HUES6 (cell line): ENCODE data around the gene GLT8D1.

Experiments used
- H3K27ac ChIP-seq: 2 replicates; pipeline ENCODE4 v1.7.0; 2013; ENCODE audit warnings: low read depth, mild to moderate bottlenecking, low read length, inconsistent platforms
- H3K27me3 ChIP-seq: 2 replicates; pipeline ENCODE4 v1.6.1; 2013; ENCODE audit warnings: low read length; ENCODE audit not compliant: control insufficient read depth, insufficient read depth
- H3K36me3 ChIP-seq: 2 replicates; pipeline ENCODE4 v1.6.1; 2013; ENCODE audit warnings: low read length; ENCODE audit not compliant: control insufficient read depth, insufficient read depth
- H3K4me1 ChIP-seq: 2 replicates; pipeline ENCODE4 v1.6.1; 2013; ENCODE audit warnings: low read length; ENCODE audit not compliant: control insufficient read depth, insufficient read depth
- H3K4me3 ChIP-seq: 2 replicates; pipeline ENCODE4 v1.5.1; 2013; ENCODE audit warnings: low read depth, low read length
- H3K9ac ChIP-seq: one replicate; pipeline ENCODE4 v1.6.1; 2013; ENCODE audit warnings: mild to moderate bottlenecking, low read length
- H3K9me3 ChIP-seq: 2 replicates; pipeline ENCODE4 v1.6.1; 2013; ENCODE audit warnings: low read depth, low read length; ENCODE audit not compliant: control insufficient read depth, insufficient read depth

Gene GLT8D1

GRCh38 chr3:52705688-52706686 lies at the start of gene GLT8D1, which contains the start of gene SPCS1:
GLT8D1 (minus strand) TSS chr3:52705791; CDS start chr3:52700460, 5,331 bp downstream.
SPCS1 (plus strand) TSS chr3:52706106; CDS start chr3:52706247, 141 bp downstream.
- Histone ChIP-seq H3K36me3 (peaks cover 16% of the 10 kb centered on the region), H3K9me3 (no peaks in the 10 kb centered on the region), H3K4me3 (peak within 1 kb of the TSS; percentile 90), H3K9ac (peak within 1 kb of the TSS; percentile 93), H3K27ac (peak within 1 kb of the TSS; percentile 30; the same call in 1 of the 2 replicates), H3K27me3 (no peaks in the 10 kb centered on the region), H3K4me1 (no peaks in the 10 kb centered on the region)

- Histone ChIP-seq H3K36me3 (peaks cover 74% of the 10 kb centered on the region), H3K27ac (no peak overlapping the region), H3K4me3 (no peak overlapping the region), H3K27me3 (no peaks in the 10 kb centered on the region), H3K4me1 (no peaks in the 10 kb centered on the region), H3K9me3 (no peaks in the 10 kb centered on the region), H3K9ac (no peak overlapping the region)
Measured at GRCh38 chr3:52754373-52754772, 48.8 kb upstream of the GLT8D1 start.

GRCh38 chr3:52752045-52752660 lies 46.6 kb upstream of the GLT8D1 start:
- Histone ChIP-seq H3K9ac (no peak overlapping the region), H3K4me3 (no peak overlapping the region), H3K27ac (no peak overlapping the region), H3K9me3 (no peaks in the 10 kb centered on the region), H3K36me3 (peaks cover 68% of the 10 kb centered on the region), H3K4me1 (no peaks in the 10 kb centered on the region), H3K27me3 (no peaks in the 10 kb centered on the region)

GRCh38 chr3:52743721-52744120 lies 38.1 kb upstream of the GLT8D1 start:
- Histone ChIP-seq H3K4me3 (no peak overlapping the region), H3K27ac (no peak overlapping the region), H3K9me3 (no peaks in the 10 kb centered on the region), H3K27me3 (no peaks in the 10 kb centered on the region), H3K9ac (no peak overlapping the region), H3K36me3 (peaks cover 79% of the 10 kb centered on the region), H3K4me1 (no peaks in the 10 kb centered on the region)

- peaks cover 78% of the 10 kb centered on the region for H3K36me3 ChIP-seq
Measured at GRCh38 chr3:52743152-52743551, 37.6 kb upstream of the GLT8D1 start.

GRCh38 chr3:52742418-52743041 lies 36.9 kb upstream of the GLT8D1 start:
- Histone ChIP-seq H3K27ac (no peak overlapping the region), H3K27me3 (no peaks in the 10 kb centered on the region), H3K9ac (no peak overlapping the region), H3K4me3 (no peak overlapping the region), H3K4me1 (no peaks in the 10 kb centered on the region), H3K9me3 (no peaks in the 10 kb centered on the region), H3K36me3 (peaks cover 76% of the 10 kb centered on the region)

More at GRCh38 chr3:52743152-52743551, 37.6 kb upstream of the GLT8D1 start:
- no peak overlapping the region for H3K9ac ChIP-seq
- no peaks in the 10 kb centered on the region for H3K4me1 ChIP-seq
- H3K9me3 ChIP-seq: no peaks in the 10 kb centered on the region
- H3K27me3 ChIP-seq: no peaks in the 10 kb centered on the region
- no peak overlapping the region for H3K4me3 ChIP-seq
- no peak overlapping the region for H3K27ac ChIP-seq

GRCh38 chr3:52739730-52740129 lies 34.1 kb upstream of the GLT8D1 start:
- Histone ChIP-seq H3K9me3 (no peaks in the 10 kb centered on the region), H3K4me1 (no peaks in the 10 kb centered on the region), H3K9ac (no peak overlapping the region), H3K27ac (no peak overlapping the region), H3K36me3 (peaks cover 78% of the 10 kb centered on the region), H3K27me3 (no peaks in the 10 kb centered on the region), H3K4me3 (no peak overlapping the region)

GRCh38 chr3:52733256-52733891 lies 27.8 kb upstream of the GLT8D1 start:
- H3K9me3 ChIP-seq: peaks cover 5% of the 10 kb centered on the region; the same call in 1 of the 2 replicates
- H3K4me3 ChIP-seq: no peak overlapping the region
- H3K9ac ChIP-seq: no peak overlapping the region
- H3K4me1 ChIP-seq: no peaks in the 10 kb centered on the region
- H3K27me3 ChIP-seq: no peaks in the 10 kb centered on the region
- H3K27ac ChIP-seq: no peak overlapping the region
- H3K36me3 ChIP-seq: peaks cover 61% of the 10 kb centered on the region

- Histone ChIP-seq H3K27ac (no peak overlapping the region), H3K4me3 (no peak overlapping the region), H3K27me3 (no peaks in the 10 kb centered on the region), H3K36me3 (peaks cover 54% of the 10 kb centered on the region), H3K9ac (no peak overlapping the region), H3K4me1 (no peaks in the 10 kb centered on the region), H3K9me3 (peaks cover 5% of the 10 kb centered on the region; the same call in 1 of the 2 replicates)
Measured at GRCh38 chr3:52731590-52731989, 26.0 kb upstream of the GLT8D1 start.

- no peak overlapping the region for H3K4me3 ChIP-seq
- H3K4me1 ChIP-seq: no peaks in the 10 kb centered on the region
Measured at GRCh38 chr3:52730681-52731080, 25.1 kb upstream of the GLT8D1 start.

More at GRCh38 chr3:52730681-52731080, 25.1 kb upstream of the GLT8D1 start:
- H3K9ac ChIP-seq: no peak overlapping the region
- H3K9me3 ChIP-seq: peaks cover 5% of the 10 kb centered on the region; the same call in 1 of the 2 replicates
- peaks cover 50% of the 10 kb centered on the region for H3K36me3 ChIP-seq
- H3K27me3 ChIP-seq: no peaks in the 10 kb centered on the region
- H3K27ac ChIP-seq: no peak overlapping the region
